ENCODE results near the gene LELP1.
"Not testable (repeated sequence)": the region's sequence is repeated elsewhere in the genome, so short reads cannot be mapped to it uniquely, and the experiment has no call there.

LELP1 gene

GRCh38 chr1:153228491-153228890 lies 25.3 kb downstream of the LELP1 start:
- no peak for DNase-seq (ENCODE audit: extremely low read depth, low read depth)
- no peak for TF ChIP-seq CTCF (IDR thresholded peaks at IDR 0.05; ENCODE audit: low read depth, low read length)

GRCh38 chr1:153229076-153229829 lies 26.0 kb downstream of the LELP1 start:
- DNase-seq (ENCODE audit: extremely low read depth, low read depth): not testable (repeated sequence)
- peak; percentile 29 for TF ChIP-seq CTCF (IDR thresholded peaks at IDR 0.05; ENCODE audit: low read depth, low read length)

- no peak for TF ChIP-seq CTCF (IDR thresholded peaks at IDR 0.05; ENCODE audit: low read depth, low read length)
- DNase-seq (ENCODE audit: extremely low read depth, low read depth): no peak
Observed at GRCh38 chr1:153231363-153231762, 28.1 kb downstream of the LELP1 start.

- TF ChIP-seq CTCF (IDR thresholded peaks at IDR 0.05; ENCODE audit: low read depth, low read length): no peak
- DNase-seq (ENCODE audit: extremely low read depth, low read depth): no peak
Observed at GRCh38 chr1:153231785-153232184, 28.6 kb downstream of the LELP1 start.

GRCh38 chr1:153232553-153232952 lies 29.3 kb downstream of the LELP1 start:
- no peak for DNase-seq (ENCODE audit: extremely low read depth, low read depth)
- TF ChIP-seq CTCF (IDR thresholded peaks at IDR 0.05; ENCODE audit: low read depth, low read length): no peak

- TF ChIP-seq CTCF (IDR thresholded peaks at IDR 0.05; ENCODE audit: low read depth, low read length): no peak
- no peak for DNase-seq (ENCODE audit: extremely low read depth, low read depth)
Observed at GRCh38 chr1:153233448-153233847, 30.2 kb downstream of the LELP1 start.

GRCh38 chr1:153238527-153238926 lies 35.3 kb downstream of the LELP1 start:
- no peak for TF ChIP-seq CTCF (IDR thresholded peaks at IDR 0.05; ENCODE audit: low read depth, low read length)
- no peak for DNase-seq (ENCODE audit: extremely low read depth, low read depth)
